ENCODE results near the gene FUOM. TPM values are rescaled to one million over a fixed set of nuclear protein-coding genes. Genes with fewer than 3 reads are reported as not detected.

FUOM gene, protein sequence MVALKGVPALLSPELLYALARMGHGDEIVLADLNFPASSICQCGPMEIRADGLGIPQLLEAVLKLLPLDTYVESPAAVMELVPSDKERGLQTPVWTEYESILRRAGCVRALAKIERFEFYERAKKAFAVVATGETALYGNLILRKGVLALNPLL
- 7.3 TPM for total RNA-seq

DNA sequence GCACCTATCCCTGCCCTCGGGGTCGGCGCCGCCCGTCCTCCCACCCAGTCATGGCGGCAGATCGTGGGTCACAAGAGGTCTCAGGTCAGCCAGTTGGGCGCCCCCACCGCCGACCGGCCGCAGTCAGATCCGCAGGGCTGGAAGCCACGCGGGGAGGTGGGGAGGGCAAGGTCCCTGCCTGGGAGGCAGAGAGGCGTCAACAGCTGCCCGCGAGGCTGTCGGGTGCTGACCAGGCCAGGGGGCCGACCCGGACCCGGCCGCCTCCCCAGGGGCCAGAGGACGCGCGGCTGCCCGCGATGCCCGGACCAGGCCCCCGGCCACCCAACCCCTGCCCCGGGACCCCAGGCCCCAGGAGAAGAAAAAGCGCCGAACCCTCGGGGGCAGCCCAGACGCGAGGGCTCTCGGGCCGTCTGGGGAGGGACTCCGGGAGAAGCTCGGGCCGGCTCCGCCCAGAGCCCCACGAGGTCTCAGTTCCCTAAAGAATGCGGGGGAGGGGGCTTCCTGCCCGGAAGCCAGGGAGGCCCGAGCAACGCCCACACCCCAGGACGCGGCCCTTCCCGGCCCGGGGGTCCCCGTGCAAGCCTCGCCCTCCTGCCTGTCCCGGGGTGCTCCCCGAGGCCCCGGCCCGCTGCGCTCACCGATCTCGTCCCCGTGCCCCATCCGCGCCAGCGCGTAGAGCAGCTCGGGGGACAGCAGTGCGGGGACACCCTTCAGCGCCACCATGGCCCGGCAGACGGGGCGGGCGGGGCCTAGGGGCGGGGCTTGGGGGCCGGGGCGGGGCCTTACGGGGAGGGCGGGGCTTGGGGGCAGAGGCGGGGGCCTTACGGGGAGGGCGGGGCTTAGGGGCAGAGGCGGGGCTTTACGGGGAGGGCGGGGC lies at the start of gene FUOM:
Gene FUOM (minus strand): TSS at position 735 of the 877 bp plus-strand sequence. CDS start 12 bp downstream, at position 723.

DNA sequence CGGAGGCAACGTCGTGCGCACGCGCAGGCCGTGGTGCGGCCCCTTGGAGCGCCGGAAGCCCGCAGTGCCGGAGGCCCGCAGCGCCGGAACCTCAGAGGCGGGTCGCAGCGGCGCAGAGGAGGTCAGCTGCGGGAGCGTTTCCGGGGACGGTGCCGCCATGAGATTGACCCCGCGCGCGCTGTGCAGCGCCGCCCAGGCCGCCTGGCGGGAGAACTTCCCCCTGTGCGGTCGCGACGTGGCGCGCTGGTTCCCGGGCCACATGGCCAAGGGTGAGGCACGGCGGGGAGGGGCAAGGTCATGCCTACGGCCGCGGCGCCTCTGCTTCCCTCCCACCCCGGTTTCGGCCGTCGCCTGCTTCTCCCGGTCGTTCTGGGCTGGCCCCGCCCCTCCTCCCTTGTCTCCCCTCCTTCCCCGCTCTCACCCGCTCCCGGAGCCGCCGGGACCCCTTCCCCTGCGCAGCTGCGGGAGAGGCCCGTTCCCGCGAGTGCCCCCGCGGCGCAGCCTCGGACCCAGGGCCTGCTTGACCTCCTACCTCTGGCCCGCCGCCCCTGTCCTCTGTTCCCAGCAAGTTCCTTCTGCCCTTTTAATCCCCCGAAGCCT lies 36.3 kb upstream of the FUOM start, which contains the start of gene MTG1:
Gene MTG1 (plus strand): TSS at position 94 of the 600 bp plus-strand sequence. CDS start 64 bp downstream, at position 158.

DNA sequence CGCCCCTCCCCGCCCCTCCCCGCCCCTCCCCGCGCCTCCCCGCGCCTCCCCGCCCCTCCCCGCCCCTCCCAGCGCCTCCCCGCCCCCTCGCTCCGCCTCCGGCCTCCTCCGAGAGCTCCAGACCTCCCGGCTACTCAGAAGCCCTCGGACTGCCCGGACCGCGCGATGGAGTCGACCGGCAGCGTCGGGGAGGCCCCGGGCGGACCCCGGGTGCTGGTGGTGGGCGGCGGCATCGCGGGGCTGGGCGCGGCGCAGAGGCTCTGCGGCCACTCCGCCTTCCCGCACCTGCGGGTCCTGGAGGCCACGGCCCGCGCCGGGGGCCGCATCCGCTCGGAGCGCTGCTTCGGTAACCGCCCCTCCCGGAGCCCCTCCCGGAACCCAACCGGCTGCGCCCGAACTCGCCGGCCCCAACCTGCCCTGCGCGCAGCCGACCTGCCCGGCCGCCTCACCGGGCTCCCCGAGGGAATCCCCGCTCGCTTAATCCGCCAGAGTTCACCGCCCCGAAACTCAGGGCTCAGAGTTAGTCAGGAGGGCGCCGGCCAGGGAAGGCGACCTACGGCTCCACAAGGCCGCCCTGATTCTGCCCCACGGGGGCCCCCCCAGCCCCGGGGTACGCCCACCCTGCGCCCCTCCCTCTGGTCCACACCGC lies 21.5 kb upstream of the FUOM start, which contains the start of gene PAOX:
Gene PAOX (plus strand): TSS at position 111 of the 649 bp plus-strand sequence. CDS start 55 bp downstream, at position 166.

DNA sequence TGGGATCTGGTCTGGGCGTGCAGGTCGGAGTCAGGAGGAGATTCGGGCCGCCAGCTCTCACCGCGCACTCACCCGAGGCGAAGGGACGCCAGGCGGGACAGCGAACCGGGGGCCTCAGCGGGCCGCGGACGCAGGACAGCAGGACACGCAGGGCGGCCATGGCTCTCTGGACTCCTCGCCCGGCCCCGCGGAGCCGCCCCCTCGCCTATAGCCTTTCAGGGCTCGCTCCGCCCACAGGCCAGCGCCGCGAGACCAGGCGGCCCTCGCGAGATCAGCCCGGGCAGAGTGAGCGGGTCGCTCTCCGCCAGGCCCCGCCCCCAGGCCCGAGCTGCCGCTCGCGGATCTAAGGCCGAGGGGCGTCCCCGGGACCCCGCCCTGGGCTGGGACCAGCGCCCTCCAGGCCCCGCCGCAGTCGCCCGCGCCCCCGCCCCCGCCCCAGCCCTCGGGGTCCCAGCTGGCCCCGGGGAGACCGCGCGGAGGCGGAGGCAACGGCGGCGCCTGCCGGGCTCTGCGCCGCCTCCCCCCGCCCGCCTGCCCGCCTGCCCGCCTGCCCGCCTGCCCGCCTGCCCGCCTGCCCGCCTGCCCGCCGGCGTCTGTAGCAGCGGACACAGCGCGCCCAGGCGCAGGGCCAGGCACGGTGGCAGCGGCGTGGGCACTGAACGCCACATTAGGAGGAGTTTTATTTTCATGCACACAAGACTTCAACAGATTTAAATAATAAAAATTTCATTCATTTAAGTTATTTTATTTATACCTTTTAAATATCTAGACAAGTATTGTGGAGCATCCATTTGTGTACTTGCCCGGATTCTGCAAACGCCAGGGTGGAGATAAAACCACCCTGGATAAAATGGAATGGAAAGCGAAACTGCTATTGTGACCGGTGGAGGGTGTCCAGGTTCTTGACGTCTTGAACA lies 15.6 kb upstream of the FUOM start, which contains the start of gene ECHS1:
Gene ECHS1 (minus strand): TSS at position 181 of the 917 bp plus-strand sequence. CDS start 21 bp downstream, at position 160.

DNA sequence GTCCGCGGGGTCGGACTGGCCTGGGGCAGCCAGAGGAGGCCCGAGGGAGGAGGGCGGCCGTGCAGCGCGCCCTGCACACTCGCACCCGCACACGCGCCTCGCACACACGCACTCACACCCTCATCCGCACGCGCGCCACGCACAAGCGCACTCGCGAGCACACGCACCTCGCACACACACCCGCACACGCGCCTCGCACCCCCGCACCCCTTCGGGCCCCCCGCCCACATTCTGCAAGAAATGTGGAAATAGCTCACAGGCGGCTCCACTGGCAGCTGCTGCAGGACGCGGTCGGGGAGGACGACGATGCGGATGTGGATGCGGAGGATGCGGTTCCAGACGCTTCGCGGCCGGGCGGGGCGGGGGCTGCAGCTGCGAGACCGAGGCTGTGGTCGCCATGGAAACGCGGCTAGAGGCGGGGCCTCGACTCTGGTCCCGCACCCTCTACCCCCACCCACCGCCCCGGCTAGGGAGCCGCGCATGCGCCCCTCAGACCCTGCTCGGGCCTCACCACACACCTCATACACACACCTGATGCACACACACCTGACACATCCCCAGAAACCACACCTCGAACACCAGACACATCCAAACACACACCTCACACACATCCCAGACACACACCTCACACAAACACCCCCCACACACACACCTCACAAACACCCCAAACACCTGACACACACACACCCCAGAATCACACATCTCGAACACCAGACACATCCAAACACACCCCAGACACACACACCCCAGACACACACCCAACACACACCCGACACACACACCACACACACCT lies 21.0 kb downstream of the FUOM start, which contains the start of gene CALY:
Gene CALY (minus strand): TSS at position 320 of the 793 bp plus-strand sequence. CDS start 7,907 bp downstream, outside the sequence.

DNA sequence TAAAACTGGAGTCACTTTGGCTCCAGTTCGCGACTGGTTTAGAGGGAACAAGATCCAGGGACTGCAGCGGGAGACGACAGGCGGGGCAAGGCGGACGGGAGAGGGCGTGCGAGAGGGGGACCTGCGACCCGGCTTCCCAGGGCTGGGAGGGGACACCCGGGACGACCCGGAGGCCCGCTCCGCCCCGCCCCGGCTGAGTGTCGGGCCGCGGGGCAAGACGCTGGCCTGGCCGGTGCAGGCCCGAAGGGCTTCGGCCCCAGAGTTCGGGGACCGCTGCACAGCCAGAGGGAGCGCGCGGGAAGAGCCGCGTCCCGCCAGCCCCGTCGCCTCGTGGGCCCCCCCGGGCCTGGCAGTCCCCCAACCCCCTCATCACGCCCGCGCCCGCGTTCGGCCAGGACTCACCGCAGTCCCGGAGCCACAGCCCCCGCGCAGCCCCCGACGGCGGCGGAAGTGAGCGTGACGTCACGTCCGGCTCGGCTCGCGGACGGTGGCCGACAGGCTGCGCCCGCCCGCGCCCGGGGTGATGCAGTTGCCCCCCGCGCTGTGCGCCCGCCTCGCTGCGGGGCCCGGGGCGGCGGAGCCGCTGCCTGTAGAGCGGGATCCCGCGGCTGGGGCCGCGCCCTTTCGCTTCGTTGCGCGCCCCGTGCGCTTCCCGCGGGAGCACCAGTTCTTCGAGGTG lies 49.3 kb downstream of the FUOM start, which contains the start of the genes TUBGCP2 and ZNF511:
Gene TUBGCP2 (minus strand): TSS at position 452 of the 679 bp plus-strand sequence. CDS start 5,931 bp downstream, outside the sequence.
Gene ZNF511 (plus strand): TSS at position 494 of the 679 bp plus-strand sequence. CDS start 30 bp downstream, at position 524.

Other genes with a start within 250 kb of the FUOM start
- gene KNDC1, start 197.8 kb downstream of the FUOM start, total RNA-seq: 8.6 TPM
- not detected for gene UTF1, start 127.8 kb downstream of the FUOM start, total RNA-seq
- gene VENTX, start 120.2 kb downstream of the FUOM start, total RNA-seq: 0.22 TPM
- gene ADAM8, start 81.2 kb downstream of the FUOM start, total RNA-seq: 4.0 TPM
- gene TUBGCP2, start 49.1 kb downstream of the FUOM start, total RNA-seq: 71.5 TPM
- gene ZNF511, start 49.1 kb downstream of the FUOM start, total RNA-seq: 15.3 TPM
- gene CALY, start 21.1 kb downstream of the FUOM start, total RNA-seq: 3.0 TPM
- gene PRAP1, start 10.6 kb downstream of the FUOM start, total RNA-seq: 2.0 TPM
- gene ECHS1, start 15.3 kb upstream of the FUOM start, total RNA-seq: 48.3 TPM
- 10.3 TPM for gene PAOX, start 21.2 kb upstream of the FUOM start, total RNA-seq
- gene MTG1, start 36.1 kb upstream of the FUOM start, total RNA-seq: 42.4 TPM
- gene SPRN, start 66.6 kb upstream of the FUOM start, total RNA-seq: 3.8 TPM
- gene SCART1, start 95.9 kb upstream of the FUOM start, total RNA-seq: 2.9 TPM
- gene CYP2E1, start 169.3 kb upstream of the FUOM start, total RNA-seq: 3.4 TPM
- not detected for gene SYCE1, start 207.6 kb upstream of the FUOM start, total RNA-seq

Data from camera-type eye (tissue), 1 donor.